HG03457 (cell line): ENCODE results near the gene RNF32.

Experiments used
- ATAC-seq: cut with Tn5 transposase; IDR thresholded peaks from one replicate; pipeline ENCODE4 v1.9.1; 2021; ENCODE audit warnings: moderate number of reproducible peaks; ENCODE audit not compliant: unreplicated experiment

Gene RNF32

DNA sequence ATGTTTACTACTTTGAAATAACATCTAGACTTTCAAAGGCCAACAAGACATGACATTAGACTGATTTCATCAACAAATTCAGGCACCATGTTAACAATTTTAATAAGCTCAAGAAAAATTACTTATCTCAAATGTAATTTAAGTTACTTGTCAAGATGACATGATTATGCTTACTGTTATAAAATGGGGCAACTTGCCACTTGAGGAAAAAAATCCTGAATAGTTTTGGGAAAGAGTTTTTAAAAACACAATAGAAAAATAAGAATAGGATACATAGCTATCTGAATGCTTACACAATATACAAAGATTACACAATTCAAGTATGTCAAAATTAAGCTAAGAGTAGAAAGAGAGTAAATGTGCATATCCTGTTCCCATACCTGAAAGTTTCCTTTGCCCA, 85.4 kb downstream of the RNF32 start:
- no peak for ATAC-seq
